ENCODE measurements around the gene IMP4. TPM values are rescaled to one million over a fixed set of nuclear protein-coding genes. Genes with fewer than 3 reads are reported as not detected.

Gene IMP4
- total RNA-seq, 3 donors from 2014 or later, result 52.7 to 70.4 (median 56.0) TPM

DNA sequence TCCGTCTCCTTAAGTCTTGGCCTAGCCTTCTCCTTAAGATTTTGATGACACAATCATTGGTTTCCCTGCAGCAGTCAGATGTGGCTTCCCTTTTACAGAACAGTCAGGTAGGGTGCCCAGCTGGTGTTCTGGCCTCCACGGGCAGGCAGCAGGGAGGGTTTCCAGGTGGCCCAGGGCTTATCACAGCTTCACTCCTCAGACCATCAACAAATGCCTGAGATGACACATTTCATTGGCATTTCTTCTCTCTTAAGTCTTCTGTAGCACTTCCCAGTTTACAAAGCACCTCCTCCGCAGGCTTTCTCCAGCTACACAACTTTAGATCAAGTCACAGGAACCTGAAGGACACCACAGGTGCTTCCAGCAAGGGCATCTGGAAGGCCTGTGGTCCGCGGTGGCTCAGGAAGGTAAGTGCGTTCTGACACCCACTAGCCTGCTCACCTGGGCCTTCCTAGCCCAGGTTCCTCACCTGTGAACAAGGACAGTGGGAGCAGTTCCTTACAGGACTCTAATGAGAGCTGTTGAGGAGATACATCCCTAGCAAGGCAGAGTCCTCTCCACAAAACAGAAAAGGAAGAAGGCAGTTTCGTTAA, 50.7 kb downstream of the IMP4 start:
- no peak for ATAC-seq
- Histone ChIP-seq H3K4me1 (ENCODE audit: low read depth) (peaks cover 12% of the 10 kb centered on the region), H3K9me3 (no peaks in the 10 kb centered on the region), H3K4me3 (no peak overlapping the region), H3K36me3 (ENCODE audit: low read depth) (no peaks in the 10 kb centered on the region)
- intact Hi-C loops (cut with DNase I, micrococcal nuclease), result no loop called here
- DNase-seq, result no peak
- no peak for TF ChIP-seq CTCF (IDR thresholded peaks at IDR 0.05)

Other genes starting within 250 kb of the IMP4 start
- gene POTEF, start 213.7 kb upstream of the IMP4 start, total RNA-seq, result not detected
- gene CCDC74B, start 197.8 kb upstream of the IMP4 start, total RNA-seq, result 1 to 10 TPM in 1 of 3 donors, under 1 TPM in 2; 0.12 to 1.6 (median 0.63) TPM
- gene SMPD4, start 161.3 kb upstream of the IMP4 start, total RNA-seq, result 10 to 100 TPM; 37.9 to 41.5 (median 38.2) TPM
- 100 to 1,000 TPM; 171 to 215 (median 210) TPM for gene MZT2B, start 160.6 kb upstream of the IMP4 start, total RNA-seq
- gene TUBA3E, start 144.5 kb upstream of the IMP4 start, total RNA-seq, result not detected
- 100 to 1,000 TPM; 115 to 197 (median 120) TPM for gene PTPN18, start 13.2 kb downstream of the IMP4 start, total RNA-seq
- gene POTEI, start 166.4 kb downstream of the IMP4 start, total RNA-seq, result under 1 TPM in 2 of 3 donors, not detected in 1; 0.07 to 0.14 TPM
- gene CFC1B, start 178.3 kb downstream of the IMP4 start, total RNA-seq, result not detected

Measured in mucosa of descending colon (tissue), 3 donors.